ENCODE data around the gene MIOX.
A peak's percentile ranks its signal among the peaks of the same experiment; 100 is the strongest.

Gene MIOX

GRCh38 chr22:50503475-50504145, 17.0 kb downstream of the MIOX start:
- DNase-seq (ENCODE audit: extremely low read depth, low read depth), result no peak
- no peak for TF ChIP-seq CTCF (IDR thresholded peaks at IDR 0.05; ENCODE audit: low read depth, low read length, missing control alignments)
- H3K4me3 ChIP-seq (replicated peaks; ENCODE audit: low read depth, low read length), result no peak overlapping the region

- no peak overlapping the region for H3K4me3 ChIP-seq (replicated peaks; ENCODE audit: low read depth, low read length)
- no peak for DNase-seq (ENCODE audit: extremely low read depth, low read depth)
- no peak for TF ChIP-seq CTCF (IDR thresholded peaks at IDR 0.05; ENCODE audit: low read depth, low read length, missing control alignments)
Observed at GRCh38 chr22:50504369-50505211, 17.9 kb downstream of the MIOX start.

- H3K4me3 ChIP-seq (replicated peaks; ENCODE audit: low read depth, low read length), result no peak overlapping the region
- no peak for TF ChIP-seq CTCF (IDR thresholded peaks at IDR 0.05; ENCODE audit: low read depth, low read length, missing control alignments)
- no peak for DNase-seq (ENCODE audit: extremely low read depth, low read depth)
Observed at GRCh38 chr22:50505276-50505775, 18.7 kb downstream of the MIOX start.

GRCh38 chr22:50505776-50506610, 19.3 kb downstream of the MIOX start:
- H3K4me3 ChIP-seq (replicated peaks; ENCODE audit: low read depth, low read length), result peak overlapping the region; percentile 87
- no peak for DNase-seq (ENCODE audit: extremely low read depth, low read depth)

GRCh38 chr22:50506611-50507420, 20.2 kb downstream of the MIOX start:
- H3K4me3 ChIP-seq (replicated peaks; ENCODE audit: low read depth, low read length), result peak overlapping the region; percentile 87
- TF ChIP-seq CTCF (IDR thresholded peaks at IDR 0.05; ENCODE audit: low read depth, low read length, missing control alignments), result no peak
- no peak for DNase-seq (ENCODE audit: extremely low read depth, low read depth)

More at GRCh38 chr22:50505776-50506610, 19.3 kb downstream of the MIOX start:
- no peak for TF ChIP-seq CTCF (IDR thresholded peaks at IDR 0.05; ENCODE audit: low read depth, low read length, missing control alignments)

All from HFF-Myc (cell line).